Caco-2 (cell line): ENCODE results near the gene ZFHX3. TPM values are rescaled to one million over a fixed set of nuclear protein-coding genes. Genes with fewer than 3 reads are reported as not detected.
A peak's percentile ranks its signal among the peaks of the same experiment; 100 is the strongest.

Experiments
- BruUV-seq: library from RNA; stranded (reverse); fragments of 400-500 nt; replicated peaks from 2 replicates; lab custom pipeline; 2021; lab: Mats Ljungman, UMichigan
- CTCF ChIA-PET: fragments of 300-600 bp; sonication (Branson Sonifier 250); formaldehyde crosslinking; loops from one replicate; lab custom pipeline; 2022; ENCODE audit warnings: antibody characterized with exemption; lab: Charles Lee
- POLR2A ChIA-PET: fragments of 300-600 bp; sonication (Branson Sonifier 250); formaldehyde crosslinking; loops from one replicate; lab custom pipeline; 2022; ENCODE audit warnings: antibody characterized with exemption; lab: Charles Lee
- DNase-seq, 2 experiments: peaks; one replicate each; pipeline versions ENCODE4 v3.0.0 to v3.0.0-alpha.2; 2020 to 2022
- H3K27me3 ChIP-seq: replicated peaks from 2 replicates; pipeline ENCODE4 v1.6.0; 2011; ENCODE audit warnings: low read length; ENCODE audit not compliant: control insufficient read depth, insufficient read depth
- H3K36me3 ChIP-seq: 2 replicates; pipeline ENCODE4 v1.5.1; 2011; ENCODE audit warnings: low read length; ENCODE audit not compliant: control insufficient read depth, insufficient read depth
- H3K4me1 ChIP-seq: fragments of 250-450 bp; sonication (Bioruptor Pico); 2 replicates; pipeline ENCODE4 v1.5.1; 2020; ENCODE audit warnings: mild to moderate bottlenecking
- H3K4me3 ChIP-seq: 2 replicates; pipeline ENCODE4 v1.5.1; 2011; ENCODE audit warnings: low read depth, mild to moderate bottlenecking, control low read depth, low read length
- H3K9me3 ChIP-seq: fragments of 250-450 bp; sonication (Bioruptor Pico); 2 replicates; pipeline ENCODE4 v1.5.1; 2020; ENCODE audit warnings: mild to moderate bottlenecking, moderate library complexity
- H3K27ac Mint-ChIP-seq: one replicate; pipeline ENCODE4 v1.8.0; 2022; ENCODE audit warnings: mixed read lengths; ENCODE audit not compliant: unreplicated experiment
- H3K27me3 Mint-ChIP-seq: one replicate; pipeline ENCODE4 v1.8.0; 2022; ENCODE audit warnings: mixed read lengths; ENCODE audit not compliant: insufficient read depth, unreplicated experiment
- H3K36me3 Mint-ChIP-seq: one replicate; pipeline ENCODE4 v1.8.0; 2022; ENCODE audit warnings: mild to moderate bottlenecking, mixed read lengths; ENCODE audit not compliant: insufficient read depth, unreplicated experiment
- H3K4me1 Mint-ChIP-seq: one replicate; pipeline ENCODE4 v1.8.0; 2022; ENCODE audit warnings: low read depth, mixed read lengths; ENCODE audit not compliant: unreplicated experiment
- H3K4me3 Mint-ChIP-seq: one replicate; pipeline ENCODE4 v1.8.0; 2022; ENCODE audit warnings: mild to moderate bottlenecking, moderate library complexity, mixed read lengths; ENCODE audit not compliant: unreplicated experiment
- H3K9me3 Mint-ChIP-seq: one replicate; pipeline ENCODE4 v1.8.0; 2022; ENCODE audit warnings: mixed read lengths; ENCODE audit not compliant: unreplicated experiment
- CTCF ChIP-seq, 2 experiments: fragments of 200-600 bp in 1 of 2; IDR thresholded peaks; 1 replicate in 1 of 2; 2 replicates in 1 of 2; pipeline versions ENCODE4 v1.5.1 to v1.8.0; 2011 to 2022; ENCODE audit warnings: antibody characterized with exemption in 1 of 2, control low read depth in 1 of 2, inconsistent platforms in 1 of 2, low read depth in 1 of 2, low read length in 1 of 2, mild to moderate bottlenecking in 1 of 2, moderate library complexity in 1 of 2; ENCODE audit not compliant: insufficient read depth in 1 of 2, severe bottlenecking in 1 of 2, unreplicated experiment in 1 of 2
- intact Hi-C: fragments of 100-400 bp; cut with micrococcal nuclease; formaldehyde crosslinking; loops from one replicate; pipeline ENCODE4 v1.10.0; 2022; ENCODE audit not compliant: unreplicated experiment
- total RNA-seq: library from RNA; stranded (reverse); gene quantifications from 2 replicates; pipeline ENCODE4 v1.2.3, GENCODE V29; 2022

Gene ZFHX3
- total RNA-seq, 1 experiment from 2014 or later, result 39.9 TPM

GRCh38 chr16:72864130-72864833, 183.6 kb downstream of the ZFHX3 start:
- intact Hi-C loops, result no loop called here
- Histone ChIP-seq H3K4me3 (no peak overlapping the region), H3K36me3 (peaks cover 2% of the 10 kb centered on the region; the same call in 1 of the 2 replicates), H3K27me3 (no peaks in the 10 kb centered on the region), H3K9me3 (no peaks in the 10 kb centered on the region), H3K4me1 (no peaks in the 10 kb centered on the region)
- peaks cover 10% of the 10 kb centered on the region for H3K4me1 Mint-ChIP-seq
- no peak for TF ChIP-seq CTCF (IDR thresholded peaks at IDR 0.05; ENCODE audit: insufficient read depth in 1 of 2, low read depth in 1 of 2, low read length in 1 of 2, severe bottlenecking in 1 of 2, unreplicated experiment in 1 of 2)
- peaks cover 18% of the 10 kb centered on the region for H3K36me3 Mint-ChIP-seq
- DNase-seq, result no peak
- no TSS peak for BruUV-seq
- no peaks in the 10 kb centered on the region for H3K27me3 Mint-ChIP-seq
- no peak overlapping the region for H3K27ac Mint-ChIP-seq
- H3K9me3 Mint-ChIP-seq, result no peaks in the 10 kb centered on the region
- CTCF ChIA-PET, result interaction anchor here (1.1 kb wide), 1 partner anchor 32 kb away, joined by 12 read pairs; no protein-coding TSS in a partner anchor
- POLR2A ChIA-PET, result no interaction called here
- no peak overlapping the region for H3K4me3 Mint-ChIP-seq

DNA sequence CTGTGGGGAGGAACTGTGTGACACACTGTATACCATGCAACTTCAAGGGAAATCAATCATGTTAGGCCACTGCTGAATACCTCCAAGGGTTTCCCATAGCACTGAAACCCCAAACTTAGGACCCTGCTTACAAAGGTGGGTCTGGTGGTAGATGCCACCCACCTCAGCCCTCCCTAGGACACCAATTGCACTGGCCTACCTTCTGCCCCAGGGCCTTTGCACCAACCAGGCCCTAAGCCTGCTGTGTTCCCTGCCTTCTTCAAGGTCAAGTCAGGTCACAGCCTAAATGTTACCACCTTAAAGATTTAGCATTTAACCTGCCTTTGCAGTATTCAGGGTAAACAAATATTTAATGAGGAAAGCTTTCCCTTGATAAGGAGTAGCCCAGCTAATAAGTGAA, 185.8 kb downstream of the ZFHX3 start:
- CTCF ChIA-PET, result no interaction called here

More for the DNA sequence above, 185.8 kb downstream of the ZFHX3 start:
- Mint-ChIP-seq H3K4me3 (no peak overlapping the region), H3K9me3 (no peaks in the 10 kb centered on the region), H3K4me1 (no peaks in the 10 kb centered on the region), H3K27ac (no peak overlapping the region), H3K36me3 (peaks cover 28% of the 10 kb centered on the region), H3K27me3 (no peaks in the 10 kb centered on the region)
- Histone ChIP-seq H3K4me3 (no peak overlapping the region), H3K27me3 (no peaks in the 10 kb centered on the region), H3K9me3 (no peaks in the 10 kb centered on the region), H3K4me1 (no peaks in the 10 kb centered on the region), H3K36me3 (peaks cover 2% of the 10 kb centered on the region; the same call in 1 of the 2 replicates)
- peak in 1 of 2 experiments; percentile 5 for DNase-seq
- TF ChIP-seq CTCF (IDR thresholded peaks at IDR 0.05; ENCODE audit: insufficient read depth in 1 of 2, low read depth in 1 of 2, low read length in 1 of 2, severe bottlenecking in 1 of 2, unreplicated experiment in 1 of 2), result no peak
- POLR2A ChIA-PET, result interaction anchor here (0.6 kb wide), 1 partner anchor 342 kb away, joined by 4 read pairs; no protein-coding TSS in a partner anchor
- intact Hi-C loops, result no loop called here
- BruUV-seq, result no TSS peak
